Medulla oblongata (tissue), 1 donor: ENCODE results near the gene TGFA.

Experiments used
- DNase-seq: peaks from one replicate; pipeline ENCODE4 v3.0.0-alpha.2; 2015; ENCODE audit errors: extremely low spot score

TGFA gene

DNA sequence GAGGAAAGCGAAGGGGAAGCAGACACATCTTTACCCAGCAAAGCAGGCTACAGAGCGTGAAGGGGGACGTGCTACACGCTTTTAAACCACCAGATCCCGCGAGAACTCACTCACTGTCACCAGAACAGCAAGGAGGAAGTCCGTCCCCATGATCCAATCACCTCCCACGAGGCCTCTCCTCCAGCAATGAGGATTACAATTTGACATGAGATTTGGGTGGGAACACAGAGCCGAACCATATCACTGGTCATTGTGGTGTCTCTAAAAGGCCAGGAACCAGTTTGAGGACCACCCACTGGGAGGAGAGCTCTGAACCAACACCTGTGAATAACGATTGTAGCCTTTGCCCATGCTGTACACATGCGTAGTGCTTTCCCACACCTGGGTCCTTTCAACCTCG is 135.1 kb downstream of the TGFA start:
- DNase-seq = no peak

DNA sequence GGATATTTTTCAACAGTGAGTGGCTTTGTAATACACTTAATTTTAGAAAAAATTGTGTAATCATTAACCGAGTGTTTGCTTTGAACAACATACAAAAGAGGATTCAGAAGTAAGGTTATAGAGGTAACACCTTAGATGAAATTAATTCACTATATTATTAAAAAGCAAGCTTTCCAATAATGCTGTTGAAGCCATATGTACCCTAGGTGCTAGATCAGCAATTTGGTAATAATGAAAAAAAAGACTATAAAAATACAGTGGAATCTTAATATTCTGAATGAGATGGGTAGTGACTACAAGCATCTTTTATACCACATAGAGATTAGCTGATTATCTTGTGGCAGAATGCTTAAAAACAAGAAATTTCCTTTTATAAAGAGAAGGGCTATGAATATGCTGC is 136.6 kb downstream of the TGFA start:
- no peak for DNase-seq

DNA sequence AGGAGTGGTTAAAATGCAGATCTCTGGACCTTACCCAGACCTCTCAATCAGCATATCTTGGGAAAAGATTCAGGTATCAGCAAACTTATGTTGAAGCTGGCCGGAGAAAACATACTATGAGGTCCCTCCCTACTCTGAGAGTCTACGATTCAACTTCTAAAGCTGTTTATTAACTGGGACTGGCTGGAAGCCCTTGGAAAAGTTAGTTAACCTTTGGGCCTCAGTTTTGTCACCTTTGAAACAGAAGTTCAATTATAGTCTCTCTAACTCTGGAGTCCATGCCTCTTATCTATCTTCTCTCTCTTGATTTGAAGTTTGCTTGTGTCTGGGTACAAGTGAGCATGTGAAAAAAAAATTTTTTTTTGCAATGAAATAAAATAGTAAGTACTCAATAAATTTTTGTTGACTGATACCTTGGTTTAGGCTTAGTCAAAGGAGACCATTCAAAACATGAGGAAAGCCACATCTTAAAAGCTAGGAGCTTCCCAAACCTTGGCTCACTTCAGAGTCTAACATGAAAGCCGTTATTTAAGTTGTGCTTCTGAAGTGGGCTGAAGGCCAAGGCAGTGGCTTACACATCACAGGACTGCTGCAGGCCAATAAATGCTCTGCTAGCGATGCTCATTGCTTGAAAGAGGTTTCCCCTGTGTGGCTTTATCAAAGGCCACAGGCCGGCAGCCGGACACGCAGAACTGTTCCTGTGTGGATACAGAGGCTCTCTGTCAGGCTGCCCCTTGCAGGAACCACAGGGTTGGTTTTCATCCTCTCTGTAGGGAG is 141.1 kb downstream of the TGFA start:
- peak; percentile 4 for DNase-seq

DNA sequence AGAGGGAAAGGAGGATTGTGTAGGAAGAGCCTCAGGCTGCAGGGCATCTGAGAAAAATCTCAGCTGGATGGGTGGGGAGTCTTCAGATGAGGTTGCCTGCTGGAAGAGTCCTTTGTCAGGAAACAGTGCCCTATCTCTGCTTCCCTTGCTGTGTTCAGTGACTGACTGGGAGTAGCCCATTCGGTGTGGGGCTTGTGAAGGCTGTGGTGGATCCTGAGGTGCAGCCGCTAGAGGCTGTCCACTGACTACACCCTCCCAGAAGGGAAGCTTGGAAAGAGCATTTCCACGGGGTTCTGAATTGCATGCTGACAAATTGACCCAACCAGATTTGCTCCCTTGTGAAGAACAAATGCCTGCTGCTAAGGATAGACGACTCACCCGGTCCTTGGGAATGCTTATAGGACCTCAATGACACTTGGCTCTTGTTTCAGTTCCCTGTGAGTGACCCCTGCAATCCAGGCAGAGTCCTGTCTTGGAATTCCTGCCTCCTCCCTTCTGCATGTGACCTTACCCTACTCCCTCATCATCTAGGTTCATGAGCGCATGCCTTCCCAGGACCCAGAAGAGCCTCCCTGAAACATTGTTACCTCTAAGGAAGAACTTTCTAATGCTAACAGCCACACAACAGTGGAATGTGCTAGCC is 142.0 kb downstream of the TGFA start:
- DNase-seq = no peak

DNA sequence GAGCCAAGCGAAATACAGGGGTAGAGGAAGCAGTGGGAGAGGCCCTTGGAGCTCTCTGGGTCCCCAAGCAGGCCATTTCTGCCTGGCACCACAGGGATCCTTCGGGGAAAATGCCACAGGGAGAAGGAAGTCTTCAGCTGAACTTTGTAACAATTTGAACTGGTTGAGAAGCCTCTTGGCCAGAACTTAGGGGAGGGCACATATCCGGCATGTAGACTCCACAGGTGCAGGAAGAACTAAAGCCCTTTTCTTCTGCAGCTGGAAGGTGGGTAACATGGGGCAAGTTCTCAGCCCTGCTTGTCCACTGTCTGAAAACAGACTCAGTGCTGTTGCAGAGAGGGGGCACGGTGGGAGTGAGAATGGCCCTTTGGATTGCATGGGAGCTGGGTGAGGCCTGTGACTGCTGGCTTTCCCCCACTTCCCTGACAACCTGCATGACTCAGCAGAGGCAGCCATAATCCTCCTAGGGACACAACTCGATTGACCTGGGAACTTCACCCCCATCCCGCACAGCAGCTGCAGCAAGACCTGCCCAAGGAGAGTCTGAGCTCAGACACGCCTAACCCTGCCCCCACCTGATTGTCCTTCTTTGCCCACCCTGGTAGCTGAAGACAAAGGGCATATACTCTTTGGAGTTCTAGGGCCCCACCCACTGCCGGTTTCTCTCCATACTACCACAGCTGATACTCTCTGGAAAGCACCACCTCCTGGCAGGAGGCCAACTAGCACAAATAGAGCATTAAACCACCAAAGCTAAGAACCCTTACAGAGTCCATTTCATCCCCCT is 150.2 kb downstream of the TGFA start:
- no peak for DNase-seq

DNA sequence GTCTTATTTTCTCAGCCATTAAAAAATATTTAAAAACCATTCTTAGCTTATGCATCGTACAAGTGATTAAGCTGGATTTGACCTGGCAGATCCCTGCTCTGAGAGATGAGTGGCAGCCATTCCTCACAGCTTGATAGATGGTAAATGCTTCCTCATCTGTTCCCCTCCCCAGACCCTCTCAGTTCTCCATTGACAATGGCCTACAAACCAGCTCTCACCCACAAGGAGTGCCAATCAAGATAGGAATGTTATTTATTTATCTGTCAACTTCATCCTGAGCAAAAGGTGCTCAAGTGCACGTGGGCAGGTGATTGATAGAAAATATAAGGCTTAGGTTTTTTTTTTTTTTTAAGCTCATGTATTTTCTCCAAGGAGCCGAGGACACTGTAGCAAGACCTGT is 153.1 kb downstream of the TGFA start:
- DNase-seq = no peak

DNA sequence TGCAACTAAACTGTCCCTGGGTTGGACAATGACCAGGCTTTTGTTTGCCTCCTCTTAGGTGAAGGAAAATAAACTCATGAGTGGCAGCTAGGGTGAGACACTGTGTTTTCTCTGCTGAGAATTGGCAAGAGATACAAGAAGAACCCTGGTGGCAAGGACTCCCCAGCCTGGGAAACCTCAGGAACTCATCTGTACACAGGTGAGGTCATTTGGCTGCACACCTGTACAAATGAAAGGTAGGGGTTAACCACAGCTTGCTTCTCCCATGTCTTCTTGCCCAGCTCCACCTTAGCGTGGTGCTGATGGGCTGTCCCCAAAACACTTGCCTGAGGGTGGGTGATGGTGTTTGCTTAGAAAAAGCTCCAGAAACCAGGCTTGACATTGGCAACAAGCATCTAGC is 154.6 kb downstream of the TGFA start:
- DNase-seq = no peak
